NT2/D1 (cell line): ENCODE results near the gene BANP.

Experiments used
- SUZ12 ChIP-seq: IDR thresholded peaks from 2 replicates; pipeline ENCODE4 v1.6.1; 2011; ENCODE audit not compliant: insufficient read length, insufficient read depth; ENCODE audit errors: extremely low read depth
- YY1 ChIP-seq: IDR thresholded peaks from 2 replicates; pipeline ENCODE4 v1.6.1; 2011; ENCODE audit not compliant: insufficient read length, insufficient read depth
- ZNF274 ChIP-seq: IDR thresholded peaks from 2 replicates; pipeline ENCODE4 v1.6.1; 2011; ENCODE audit warnings: mild to moderate bottlenecking, low read depth, low read length

- no peak for TF ChIP-seq ZNF274
- TF ChIP-seq YY1, result no peak
- no peak for TF ChIP-seq SUZ12
Observed at GRCh38 chr16:88049561-88050545, 98.6 kb downstream of the BANP start.
